Muscle of leg (tissue), 11 donors: Measurements from ENCODE around the gene ZNF260. TPM values are rescaled to one million over a fixed set of nuclear protein-coding genes. Genes with fewer than 3 reads are reported as not detected.
"Not testable (repeated sequence)": the region's sequence is repeated elsewhere in the genome, so short reads cannot be mapped to it uniquely, and the experiment has no call there.

ENCODE experiments used
- DNase-seq: peaks from one replicate; pipeline ENCODE4 v3.0.0; 2013
- H3K27ac ChIP-seq: one replicate; pipeline ENCODE4 v1.5.1; 2013; ENCODE audit warnings: mild to moderate bottlenecking, low read length, control low read depth
- H3K27me3 ChIP-seq: one replicate; pipeline ENCODE4 v1.6.1; 2013; ENCODE audit warnings: low read length; ENCODE audit not compliant: control insufficient read depth, insufficient read depth
- H3K36me3 ChIP-seq: one replicate; pipeline ENCODE4 v1.6.1; 2013; ENCODE audit warnings: low read length; ENCODE audit not compliant: control insufficient read depth, insufficient read depth
- H3K4me1 ChIP-seq: one replicate; pipeline ENCODE4 v1.6.1; 2013; ENCODE audit warnings: low read length; ENCODE audit not compliant: control insufficient read depth, insufficient read depth
- H3K4me3 ChIP-seq: one replicate; pipeline ENCODE4 v1.5.1; 2013; ENCODE audit warnings: low read length, control low read depth
- H3K9me3 ChIP-seq: replicated peaks from 2 replicates; pipeline ENCODE4 v1.6.1; 2013; ENCODE audit warnings: low read depth, low read length; ENCODE audit not compliant: control insufficient read depth
- WGBS: methylation state at CpG from one replicate; pipeline ENCODE4 v1.1.5; 2013; ENCODE audit warnings: missing lambda C conversion rate; ENCODE audit not compliant: insufficient coverage; 5-methylcytosine and 5-hydroxymethylcytosine counted together
- polyA plus RNA-seq, 8 donors: library from polyadenylated mRNA; unstranded; fragments of 120-200 nt; gene quantifications; one replicate each; pipeline versions ENCODE4 v1.2.1 to v1.2.3, GENCODE V29; 2013; ENCODE audit warnings: inconsistent platforms in 1 of 8, low replicate concordance in 1 of 8; ENCODE audit not compliant: insufficient read length in 8 of 8, insufficient read depth in 1 of 8
- total RNA-seq: library from RNA; stranded (reverse); fragments of 120-200 nt; gene quantifications from one replicate; pipeline ENCODE4 v1.2.4, GENCODE V29; 2013

ZNF260 gene
- total and polyA plus RNA-seq, 9 donors, result 7.5 to 15.9 (median 10.9) TPM

DNA sequence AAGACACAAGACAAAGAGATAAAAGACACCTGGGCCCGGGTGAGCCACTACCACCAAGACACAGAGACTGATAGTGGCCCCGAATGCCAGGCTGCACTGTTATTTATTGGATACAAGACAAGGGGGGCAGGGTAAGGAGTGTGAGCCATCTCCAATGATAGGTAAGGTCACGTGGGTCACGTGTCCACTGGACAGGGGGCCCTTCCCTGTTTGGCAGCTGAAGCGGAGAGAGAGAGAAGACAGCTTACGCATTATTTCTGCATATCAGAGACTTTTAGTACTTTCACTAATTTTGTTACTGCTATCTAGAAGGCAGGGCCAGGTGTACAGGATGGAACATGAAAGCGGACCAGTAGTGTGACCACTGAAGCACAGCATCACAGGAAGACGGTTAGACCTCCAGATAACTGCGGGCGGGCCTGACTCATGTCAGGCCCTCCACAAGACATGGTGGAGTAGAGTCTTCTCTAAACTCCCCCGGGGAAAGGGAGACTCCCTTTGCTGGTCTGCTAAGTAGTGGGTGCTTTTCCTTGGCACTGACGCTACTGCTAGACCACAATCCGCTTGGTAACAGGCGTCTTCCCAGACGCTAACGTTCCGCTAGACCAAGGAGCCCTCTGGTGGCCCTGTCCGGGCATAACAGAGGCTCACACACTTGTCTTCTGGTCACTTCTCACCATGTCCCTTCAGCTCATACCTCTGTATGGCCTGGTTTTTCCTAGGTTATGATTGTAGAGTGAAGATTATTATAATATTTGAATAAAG, 35.2 kb downstream of the ZNF260 start:
- peaks cover 16% of the 10 kb centered on the region for H3K9me3 ChIP-seq
- DNase-seq, result peak; percentile 28
- not testable (repeated sequence) for H3K27me3 ChIP-seq, H3K27ac ChIP-seq, H3K4me3 ChIP-seq, H3K4me1 ChIP-seq, H3K36me3 ChIP-seq
- WGBS, result 61% methylated on average over 13 of the region's 18 CpGs

GRCh38 chr19:36490846-36491245, 37.2 kb downstream of the ZNF260 start:
- H3K4me3 ChIP-seq, result not testable (repeated sequence)
- 90% methylated on average over 4 of the region's 29 CpGs for WGBS

GRCh38 chr19:36489920-36490415, 38.1 kb downstream of the ZNF260 start:
- Histone ChIP-seq H3K9me3 (peaks cover 4% of the 10 kb centered on the region), H3K4me1 (peaks cover 5% of the 10 kb centered on the region), H3K4me3 (peak overlapping the region; percentile 87), H3K27ac (peak overlapping the region; percentile 99), H3K36me3 (no peaks in the 10 kb centered on the region), H3K27me3 (no peaks in the 10 kb centered on the region)
- DNase-seq, result peak; percentile 98
- WGBS, result 9% methylated on average over 15 of the region's 15 CpGs

More at GRCh38 chr19:36490846-36491245, 37.2 kb downstream of the ZNF260 start:
- not testable (repeated sequence) for H3K27me3 ChIP-seq, H3K9me3 ChIP-seq, H3K4me1 ChIP-seq, H3K27ac ChIP-seq, DNase-seq, H3K36me3 ChIP-seq

DNA sequence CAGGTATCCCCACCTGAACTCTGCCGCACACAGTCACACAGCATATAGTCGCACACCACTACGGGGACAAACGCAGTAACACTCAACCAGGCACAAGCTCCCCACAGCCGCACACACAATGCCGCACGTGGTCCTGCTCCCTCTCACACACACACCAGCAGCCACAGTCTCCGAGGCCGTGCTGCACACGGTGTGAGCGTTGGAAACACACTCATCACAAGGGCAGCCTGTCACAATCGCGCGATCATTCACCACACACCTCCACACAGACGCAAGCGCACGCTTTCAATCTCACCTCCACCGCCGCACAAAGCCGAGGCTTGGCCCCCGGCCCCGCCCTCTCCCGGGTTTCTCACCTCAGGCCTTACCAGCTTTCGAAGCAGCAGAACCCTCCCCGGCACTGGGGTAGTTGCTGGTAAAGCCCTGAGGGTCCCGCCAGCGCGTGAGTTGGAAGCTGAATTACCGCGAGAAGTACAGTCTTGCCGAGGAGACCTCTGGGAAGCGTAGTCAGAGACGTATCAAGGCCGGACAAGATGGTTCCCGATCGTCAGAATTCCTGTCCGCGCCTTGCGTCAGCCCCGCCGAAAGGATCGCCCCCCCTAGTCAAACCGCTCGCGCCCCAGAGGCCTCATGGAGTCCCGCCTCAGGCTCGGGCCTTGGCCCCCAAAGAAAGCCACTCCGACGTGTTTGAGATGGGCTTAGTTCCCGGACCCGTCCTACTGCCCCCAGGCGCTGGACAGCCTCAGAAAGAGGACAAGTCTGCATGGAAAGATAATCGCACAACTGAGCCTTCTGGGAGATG, 38.8 kb downstream of the ZNF260 start, which contains the start of gene ZNF566:
Gene ZNF566, minus strand, starts transcription at position 444 of the 802 bp plus-strand sequence. CDS start 13,004 bp downstream, outside the sequence.
- Histone ChIP-seq H3K27ac (peak within 1 kb of the TSS; percentile 99), H3K36me3 (no peaks in the 10 kb centered on the region), H3K4me1 (peaks cover 5% of the 10 kb centered on the region), H3K4me3 (peak within 1 kb of the TSS; percentile 87), H3K9me3 (peaks cover 5% of the 10 kb centered on the region), H3K27me3 (no peaks in the 10 kb centered on the region)
- under 1% methylated on average over 51 of the region's 53 CpGs for whole genome bisulfite sequencing
- peak; percentile 98 for DNase-seq

- peaks cover 5% of the 10 kb centered on the region for H3K4me1 ChIP-seq
- peaks cover 6% of the 10 kb centered on the region for H3K9me3 ChIP-seq
- no peaks in the 10 kb centered on the region for H3K36me3 ChIP-seq
- H3K27ac ChIP-seq, result peak overlapping the region; percentile 99
- no peaks in the 10 kb centered on the region for H3K27me3 ChIP-seq
- 1% methylated on average over 11 of the region's 11 CpGs for WGBS
- DNase-seq, result peak; percentile 35
- H3K4me3 ChIP-seq, result peak overlapping the region; percentile 87
Measured at GRCh38 chr19:36488846-36489117, 39.3 kb downstream of the ZNF260 start.

- Histone ChIP-seq H3K4me1 (peaks cover 5% of the 10 kb centered on the region), H3K9me3 (peaks cover 6% of the 10 kb centered on the region), H3K4me3 (peak overlapping the region; percentile 87), H3K27ac (no peak overlapping the region), H3K36me3 (no peaks in the 10 kb centered on the region), H3K27me3 (no peaks in the 10 kb centered on the region)
- WGBS, result no CpG with 5 or more reads among the region's 9 CpGs
- no peak for DNase-seq
Measured at GRCh38 chr19:36488118-36488845, 39.8 kb downstream of the ZNF260 start.

DNA sequence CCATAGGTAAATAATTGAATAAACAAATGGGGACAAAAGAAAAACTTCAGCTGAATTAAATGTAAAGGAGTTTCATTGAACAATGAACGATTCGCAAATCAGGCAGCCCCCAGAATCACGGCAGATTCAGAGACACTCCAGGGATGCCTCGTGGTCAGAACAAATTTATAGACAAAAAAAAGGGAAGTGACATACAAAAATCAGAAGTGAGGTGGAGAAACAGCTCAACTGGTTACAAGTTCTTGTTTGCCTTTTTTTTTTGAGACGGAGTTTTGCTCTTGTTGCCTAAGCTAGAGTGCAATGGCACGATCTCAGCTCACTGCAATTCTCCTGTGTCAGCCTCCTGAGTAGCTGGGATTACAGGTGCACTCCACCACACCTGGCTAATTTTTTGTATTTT, 44.4 kb downstream of the ZNF260 start:
- no peaks in the 10 kb centered on the region for H3K27me3 ChIP-seq
- peaks cover 2% of the 10 kb centered on the region for H3K4me1 ChIP-seq
- no peak for DNase-seq
- H3K4me3 ChIP-seq, result no peak overlapping the region
- WGBS, result 100% methylated on average over 4 of the region's 6 CpGs
- H3K27ac ChIP-seq, result no peak overlapping the region
- H3K9me3 ChIP-seq, result peaks cover 3% of the 10 kb centered on the region
- no peaks in the 10 kb centered on the region for H3K36me3 ChIP-seq

DNA sequence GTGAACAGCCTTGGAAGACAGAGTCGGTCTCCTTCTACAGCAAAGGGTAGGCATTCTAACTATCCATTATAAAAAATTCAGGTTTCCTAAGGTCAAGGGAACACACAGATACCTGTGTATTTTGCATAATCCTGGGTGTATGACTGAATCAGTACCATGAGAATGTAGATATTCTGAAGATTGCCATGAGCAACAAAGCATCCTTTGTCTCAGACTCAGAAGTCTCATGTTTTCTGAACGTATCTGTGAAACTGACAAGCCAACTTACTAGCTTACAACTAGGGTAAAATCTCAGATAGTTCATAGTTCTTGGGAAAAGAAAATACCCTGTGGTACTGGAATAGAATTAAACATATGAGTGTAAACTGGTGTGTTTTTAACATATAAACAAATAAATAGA, 45.2 kb downstream of the ZNF260 start:
- WGBS, result no CpG with 5 or more reads among the region's 2 CpGs
- no peak for DNase-seq
- no peak overlapping the region for H3K27ac ChIP-seq

More for the DNA sequence above, 45.2 kb downstream of the ZNF260 start:
- Histone ChIP-seq H3K4me3 (no peak overlapping the region), H3K36me3 (no peaks in the 10 kb centered on the region), H3K4me1 (peaks cover under 1% of the 10 kb centered on the region), H3K9me3 (peaks cover 3% of the 10 kb centered on the region), H3K27me3 (no peaks in the 10 kb centered on the region)
